ENCODE data around the gene NUMBL.

GRCh38 chr19:40713939-40714338, 23.5 kb upstream of the NUMBL start:
- TF ChIP-seq CTCF (IDR thresholded peaks at IDR 0.05), result no peak
- TF ChIP-seq POLR2A (IDR thresholded peaks at IDR 0.05), result no peak

Measured in gastroesophageal sphincter (tissue), 3 donors.